GM12891 (cell line): ENCODE measurements around the gene EMX1.

Source experiments
- POLR2A ChIP-seq: IDR thresholded peaks from 2 replicates; pipeline ENCODE4 v1.6.1; 2011; ENCODE audit warnings: low read depth, low read length, control low read depth
- POLR2AphosphoS5 ChIP-seq: IDR thresholded peaks from 2 replicates; pipeline ENCODE4 v1.6.1; 2011; ENCODE audit warnings: low read depth, low read length, control low read depth
- SPI1 ChIP-seq: IDR thresholded peaks from 2 replicates; pipeline ENCODE4 v1.6.1; 2011; ENCODE audit warnings: low read depth, low read length, control low read depth
- TAF1 ChIP-seq: IDR thresholded peaks from 2 replicates; pipeline ENCODE4 v1.6.1; 2011; ENCODE audit warnings: low read depth, low read length, control low read depth

DNA sequence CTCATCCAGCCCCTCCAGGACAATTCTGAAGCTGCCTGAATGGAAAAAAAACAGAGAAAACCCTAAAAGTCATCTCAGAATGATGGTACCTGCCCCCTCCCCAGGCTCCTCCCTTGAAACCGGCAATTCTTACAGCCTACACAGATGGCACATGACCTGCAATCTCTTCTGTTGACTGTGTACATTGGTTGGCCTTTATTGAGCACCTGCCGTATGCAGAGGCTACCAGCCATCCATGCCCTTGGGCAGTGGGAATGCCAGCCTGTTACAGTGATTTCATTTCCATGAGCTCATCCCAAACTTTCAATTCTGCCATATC lies 57.1 kb downstream of the EMX1 start:
- TF ChIP-seq TAF1, result no peak
- no peak for TF ChIP-seq POLR2A
- no peak for TF ChIP-seq POLR2AphosphoS5
- TF ChIP-seq SPI1, result no peak
